ENCODE measurements around the gene PIGA.

Gene PIGA

GRCh38 chrX:15315509-15315908 is 19.8 kb downstream of the PIGA start, which contains the start of gene ASB11:
ASB11 (minus strand) TSS chrX:15315640; CDS start chrX:15315605, 35 bp downstream.
- no peaks in the 10 kb centered on the region for H3K27me3 ChIP-seq (ENCODE audit: insufficient read depth, poor library complexity, severe bottlenecking)
- no peak within 1 kb of the TSS for H3K27ac ChIP-seq (replicated peaks)
- no peak within 1 kb of the TSS for H3K4me3 ChIP-seq (replicated peaks; ENCODE audit: insufficient read depth, low read length)
- TF ChIP-seq GABPA (IDR thresholded peaks at IDR 0.05; ENCODE audit: low read depth): no peak
- no peak for TF ChIP-seq REST (IDR thresholded peaks at IDR 0.05; ENCODE audit: insufficient replicate concordance, low read depth)
- no peak for TF ChIP-seq CTCF (IDR thresholded peaks at IDR 0.05; ENCODE audit: insufficient read depth, low read length)
- TF ChIP-seq SPI1 (IDR thresholded peaks at IDR 0.05; ENCODE audit: borderline replicate concordance, low read depth): no peak
- no peak for TF ChIP-seq POLR2AphosphoS5 (IDR thresholded peaks at IDR 0.05; ENCODE audit: low read depth)
- DNase-seq (ENCODE audit: low read depth in 1 of 2, low spot score in 1 of 2): no peak

- TF ChIP-seq GABPA (IDR thresholded peaks at IDR 0.05; ENCODE audit: low read depth): no peak
- TF ChIP-seq CTCF (IDR thresholded peaks at IDR 0.05; ENCODE audit: insufficient read depth, low read length): no peak
- no peak for TF ChIP-seq POLR2AphosphoS5 (IDR thresholded peaks at IDR 0.05; ENCODE audit: low read depth)
- no peak for TF ChIP-seq SPI1 (IDR thresholded peaks at IDR 0.05; ENCODE audit: borderline replicate concordance, low read depth)
- TF ChIP-seq REST (IDR thresholded peaks at IDR 0.05; ENCODE audit: insufficient replicate concordance, low read depth): no peak
- H3K4me3 ChIP-seq (replicated peaks; ENCODE audit: insufficient read depth, low read length): no peak overlapping the region
Measured at GRCh38 chrX:15314472-15314871, 20.9 kb downstream of the PIGA start.

GRCh38 chrX:15311119-15311518 is 24.2 kb downstream of the PIGA start:
- Histone ChIP-seq H3K4me3 (replicated peaks; ENCODE audit: insufficient read depth, low read length) (no peak overlapping the region), H3K27me3 (ENCODE audit: insufficient read depth, poor library complexity, severe bottlenecking) (no peaks in the 10 kb centered on the region), H3K27ac (replicated peaks) (no peak overlapping the region)
- no peak for TF ChIP-seq REST (IDR thresholded peaks at IDR 0.05; ENCODE audit: insufficient replicate concordance, low read depth)
- TF ChIP-seq POLR2AphosphoS5 (IDR thresholded peaks at IDR 0.05; ENCODE audit: low read depth): no peak
- no peak for TF ChIP-seq CTCF (IDR thresholded peaks at IDR 0.05; ENCODE audit: insufficient read depth, low read length)
- TF ChIP-seq GABPA (IDR thresholded peaks at IDR 0.05; ENCODE audit: low read depth): no peak
- no peak for TF ChIP-seq SPI1 (IDR thresholded peaks at IDR 0.05; ENCODE audit: borderline replicate concordance, low read depth)
- no peak for DNase-seq (ENCODE audit: low read depth in 1 of 2, low spot score in 1 of 2)

More at GRCh38 chrX:15314472-15314871, 20.9 kb downstream of the PIGA start:
- H3K27me3 ChIP-seq (ENCODE audit: insufficient read depth, poor library complexity, severe bottlenecking): no peaks in the 10 kb centered on the region
- no peak for DNase-seq (ENCODE audit: low read depth in 1 of 2, low spot score in 1 of 2)
- no peak overlapping the region for H3K27ac ChIP-seq (replicated peaks)

Data from HL-60 (cell line).